ENCODE results near the gene SLC26A11. TPM values are rescaled to one million over a fixed set of nuclear protein-coding genes. Genes with fewer than 3 reads are reported as not detected.

SLC26A11 gene
- polyA plus RNA-seq, 1 donor (not counting 4 experiments of a cell fraction or from before 2014, with no cell fraction given), result 2.2 TPM

DNA sequence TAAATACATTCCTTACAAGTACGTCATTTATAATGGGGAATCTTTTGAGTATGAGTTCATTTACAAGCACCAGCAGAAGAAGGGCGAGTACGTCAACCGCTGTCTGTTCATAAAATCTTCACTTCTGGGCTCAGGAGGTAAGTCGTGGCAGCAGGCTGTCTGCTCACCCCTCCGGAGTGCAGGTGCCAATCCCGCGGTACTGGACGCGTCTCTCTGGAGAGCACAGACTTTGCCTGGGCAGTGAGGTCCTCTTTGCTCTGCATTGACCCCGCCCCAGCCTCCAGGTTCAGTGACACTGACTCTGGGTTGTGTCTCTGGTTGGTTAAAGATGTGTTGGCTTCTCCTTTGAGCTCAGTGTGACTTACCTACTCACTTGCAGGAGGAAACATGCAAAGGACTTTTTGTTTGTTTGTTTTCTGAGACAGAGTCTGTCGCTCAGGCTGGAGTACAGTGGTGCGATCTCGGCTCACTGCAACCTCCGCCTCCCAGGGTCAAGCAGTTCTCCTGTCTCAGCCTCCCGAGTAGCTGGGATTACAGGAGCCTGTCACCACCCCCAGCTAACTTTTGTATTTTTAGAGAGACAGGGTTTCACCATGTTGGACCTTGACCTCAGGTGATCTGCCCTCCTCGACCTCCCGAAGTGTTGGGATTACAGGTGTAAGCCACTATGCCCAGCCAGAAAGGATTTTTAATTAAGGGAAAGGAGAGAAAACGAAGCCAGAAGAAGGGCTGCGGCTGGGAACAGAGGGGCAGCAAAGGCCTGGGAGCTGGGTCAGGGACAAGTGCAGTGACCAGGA, 71.7 kb downstream of the SLC26A11 start:
- no peak for TF ChIP-seq EZH2 (IDR thresholded peaks at IDR 0.05; ENCODE audit: low read length)
- TF ChIP-seq, protein P1, sequence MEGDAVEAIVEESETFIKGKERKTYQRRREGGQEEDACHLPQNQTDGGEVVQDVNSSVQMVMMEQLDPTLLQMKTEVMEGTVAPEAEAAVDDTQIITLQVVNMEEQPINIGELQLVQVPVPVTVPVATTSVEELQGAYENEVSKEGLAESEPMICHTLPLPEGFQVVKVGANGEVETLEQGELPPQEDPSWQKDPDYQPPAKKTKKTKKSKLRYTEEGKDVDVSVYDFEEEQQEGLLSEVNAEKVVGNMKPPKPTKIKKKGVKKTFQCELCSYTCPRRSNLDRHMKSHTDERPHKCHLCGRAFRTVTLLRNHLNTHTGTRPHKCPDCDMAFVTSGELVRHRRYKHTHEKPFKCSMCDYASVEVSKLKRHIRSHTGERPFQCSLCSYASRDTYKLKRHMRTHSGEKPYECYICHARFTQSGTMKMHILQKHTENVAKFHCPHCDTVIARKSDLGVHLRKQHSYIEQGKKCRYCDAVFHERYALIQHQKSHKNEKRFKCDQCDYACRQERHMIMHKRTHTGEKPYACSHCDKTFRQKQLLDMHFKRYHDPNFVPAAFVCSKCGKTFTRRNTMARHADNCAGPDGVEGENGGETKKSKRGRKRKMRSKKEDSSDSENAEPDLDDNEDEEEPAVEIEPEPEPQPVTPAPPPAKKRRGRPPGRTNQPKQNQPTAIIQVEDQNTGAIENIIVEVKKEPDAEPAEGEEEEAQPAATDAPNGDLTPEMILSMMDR (optimal IDR thresholded peaks at IDR 0.05 in 1 of 3, IDR thresholded peaks at IDR 0.05 in 1 of 3, conservative IDR thresholded peaks at IDR 0.05 in 1 of 3; ENCODE audit: extremely low read depth in 1 of 3, insufficient read depth in 2 of 3, low read length in 3 of 3), result no peak
- H3K27me3 ChIP-seq (ENCODE audit: control insufficient read depth, extremely low read depth, insufficient read depth, low read length), result no peaks in the 10 kb centered on the region
- H3K79me2 ChIP-seq (ENCODE audit: control insufficient read depth, insufficient read depth, low read length), result no peaks in the 10 kb centered on the region
- no peak overlapping the region for H3K9ac ChIP-seq (ENCODE audit: control insufficient read depth, extremely low read depth, insufficient read depth, low read length)
- no peak overlapping the region for H3K4me2 ChIP-seq (ENCODE audit: control insufficient read depth, extremely low read depth, insufficient read depth, low read depth, low read length)
- peaks cover 26 to 44% of the 10 kb centered on the region in 2 experiments for H3K36me3 ChIP-seq (ENCODE audit: control insufficient read depth in 2 of 2, extremely low read depth in 1 of 2, insufficient read depth in 2 of 2, low read length in 2 of 2)
- no peaks in the 10 kb centered on the region for H4K20me1 ChIP-seq (ENCODE audit: control insufficient read depth, extremely low read depth, insufficient read depth, low read length)
- dilution Hi-C loops (cut with MboI; ENCODE audit: extremely low pct_ligation_motif_present, low sequenced_read_pairs), result no loop called here
- FAIRE-seq, result no peak
- H3K9me1 ChIP-seq (ENCODE audit: control insufficient read depth, extremely low read depth, insufficient read depth, low read length), result no peaks in the 10 kb centered on the region
- H3K9me3 ChIP-seq (ENCODE audit: control insufficient read depth, low read depth, low read length), result no peaks in the 10 kb centered on the region
- H3K27ac ChIP-seq (ENCODE audit: control insufficient read depth, insufficient read depth, low read length), result no peak overlapping the region
- H2AFZ ChIP-seq (ENCODE audit: control insufficient read depth, low read length), result no peak overlapping the region
- no peak overlapping the region for H3K4me3 ChIP-seq (ENCODE audit: control insufficient read depth in 2 of 3, extremely low read depth in 1 of 3, insufficient read depth in 2 of 3, low read depth in 1 of 3, low read length in 3 of 3)
- no peaks in the 10 kb centered on the region for H3K4me1 ChIP-seq (ENCODE audit: control insufficient read depth, extremely low read depth, insufficient read depth, low read length)
- DNase-seq (ENCODE audit: low read depth, low spot score), result no peak

DNA sequence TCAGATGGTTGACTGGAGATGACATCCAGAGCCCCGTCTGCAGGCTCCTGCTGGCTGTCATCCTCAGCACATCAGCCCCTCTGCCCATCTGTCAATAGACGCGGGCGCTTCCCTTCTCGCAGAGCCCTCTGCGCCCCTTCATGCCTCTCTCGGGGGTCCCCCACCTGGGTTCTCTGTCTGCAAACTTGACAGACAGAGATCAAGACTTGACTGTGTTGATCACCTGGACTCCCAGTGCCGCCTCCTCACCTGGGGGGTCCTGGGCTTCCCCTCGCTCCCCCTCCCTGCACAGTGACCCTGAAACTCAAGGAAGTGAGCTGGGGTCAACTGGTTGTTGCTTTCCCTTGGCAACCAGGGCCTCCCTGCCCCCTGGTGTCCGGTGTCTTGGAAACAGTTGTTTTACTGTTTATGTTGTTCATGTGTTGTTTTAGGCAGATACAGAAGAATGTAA, 72.3 kb downstream of the SLC26A11 start:
- Histone ChIP-seq H3K9ac (ENCODE audit: control insufficient read depth, extremely low read depth, insufficient read depth, low read length) (no peak overlapping the region), H4K20me1 (ENCODE audit: control insufficient read depth, extremely low read depth, insufficient read depth, low read length) (no peaks in the 10 kb centered on the region), H3K4me3 (ENCODE audit: control insufficient read depth in 2 of 3, extremely low read depth in 1 of 3, insufficient read depth in 2 of 3, low read depth in 1 of 3, low read length in 3 of 3) (no peak overlapping the region), H3K27me3 (ENCODE audit: control insufficient read depth, extremely low read depth, insufficient read depth, low read length) (no peaks in the 10 kb centered on the region), H3K9me3 (ENCODE audit: control insufficient read depth, low read depth, low read length) (no peaks in the 10 kb centered on the region), H3K9me1 (ENCODE audit: control insufficient read depth, extremely low read depth, insufficient read depth, low read length) (no peaks in the 10 kb centered on the region), H3K36me3 (ENCODE audit: control insufficient read depth in 2 of 2, extremely low read depth in 1 of 2, insufficient read depth in 2 of 2, low read length in 2 of 2) (peaks cover 28 to 44% of the 10 kb centered on the region in 2 experiments), H3K4me2 (ENCODE audit: control insufficient read depth, extremely low read depth, insufficient read depth, low read depth, low read length) (no peak overlapping the region), H3K27ac (ENCODE audit: control insufficient read depth, insufficient read depth, low read length) (no peak overlapping the region), H3K79me2 (ENCODE audit: control insufficient read depth, insufficient read depth, low read length) (no peaks in the 10 kb centered on the region), H2AFZ (ENCODE audit: control insufficient read depth, low read length) (no peak overlapping the region), H3K4me1 (ENCODE audit: control insufficient read depth, extremely low read depth, insufficient read depth, low read length) (no peaks in the 10 kb centered on the region)
- TF ChIP-seq, protein P1 (optimal IDR thresholded peaks at IDR 0.05 in 1 of 3, IDR thresholded peaks at IDR 0.05 in 1 of 3, conservative IDR thresholded peaks at IDR 0.05 in 1 of 3; ENCODE audit: extremely low read depth in 1 of 3, insufficient read depth in 2 of 3, low read length in 3 of 3), result no peak
- no peak for TF ChIP-seq EZH2 (IDR thresholded peaks at IDR 0.05; ENCODE audit: low read length)
- dilution Hi-C loops (cut with MboI; ENCODE audit: extremely low pct_ligation_motif_present, low sequenced_read_pairs), result no loop called here
- no peak for FAIRE-seq
- DNase-seq (ENCODE audit: low read depth, low spot score), result no peak
